GM21526 (cell line): ENCODE results near the gene SULT1A2.
"Not testable (repeated sequence)": the region's sequence is repeated elsewhere in the genome, so short reads cannot be mapped to it uniquely, and the experiment has no call there.

ENCODE experiments used
- ATAC-seq: cut with Tn5 transposase; IDR thresholded peaks from one replicate; pipeline ENCODE4 v1.9.1; 2021; ENCODE audit warnings: moderate library complexity; ENCODE audit not compliant: unreplicated experiment, low FRiP score

Gene SULT1A2

DNA sequence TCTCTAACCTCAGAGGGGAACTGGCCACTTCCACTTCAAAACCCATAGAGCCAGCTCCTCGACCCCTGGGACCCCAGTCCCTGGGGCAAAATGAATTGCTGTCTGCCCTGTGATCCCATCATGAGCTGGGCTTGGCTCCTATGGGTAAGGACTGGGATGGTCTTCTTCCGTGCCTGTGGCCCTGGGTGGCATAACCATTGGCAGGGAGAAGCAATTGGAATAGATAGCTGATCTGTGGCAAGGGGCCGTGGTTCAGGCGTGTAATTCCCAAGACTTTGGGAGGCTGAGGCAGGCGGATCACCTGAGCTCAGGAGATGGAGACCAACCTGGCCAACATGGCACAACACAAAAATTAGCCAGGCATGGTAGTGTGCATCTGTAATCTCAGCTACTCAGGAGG is 4.3 kb downstream of the SULT1A2 start:
- no peak for ATAC-seq

DNA sequence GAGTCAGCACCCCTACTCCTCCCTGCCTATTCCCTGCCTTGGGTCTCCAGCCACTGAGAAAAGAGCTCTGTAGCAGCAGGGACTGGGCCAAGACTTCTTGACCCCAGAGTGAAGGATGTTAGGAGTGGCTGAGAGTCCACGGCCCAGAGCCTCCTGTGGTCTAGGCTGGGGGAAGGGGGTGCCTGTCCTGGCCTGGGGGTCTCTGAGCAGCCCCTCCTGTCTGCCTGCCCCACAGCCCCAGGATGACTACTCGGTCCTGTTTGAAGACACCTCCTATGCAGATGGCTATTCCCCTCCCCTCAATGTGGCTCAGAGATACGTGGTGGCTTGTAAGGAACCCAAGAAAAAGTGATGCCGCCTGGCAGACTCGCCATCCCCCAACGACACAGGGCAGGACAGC is 5.5 kb downstream of the SULT1A2 start:
- no peak for ATAC-seq

DNA sequence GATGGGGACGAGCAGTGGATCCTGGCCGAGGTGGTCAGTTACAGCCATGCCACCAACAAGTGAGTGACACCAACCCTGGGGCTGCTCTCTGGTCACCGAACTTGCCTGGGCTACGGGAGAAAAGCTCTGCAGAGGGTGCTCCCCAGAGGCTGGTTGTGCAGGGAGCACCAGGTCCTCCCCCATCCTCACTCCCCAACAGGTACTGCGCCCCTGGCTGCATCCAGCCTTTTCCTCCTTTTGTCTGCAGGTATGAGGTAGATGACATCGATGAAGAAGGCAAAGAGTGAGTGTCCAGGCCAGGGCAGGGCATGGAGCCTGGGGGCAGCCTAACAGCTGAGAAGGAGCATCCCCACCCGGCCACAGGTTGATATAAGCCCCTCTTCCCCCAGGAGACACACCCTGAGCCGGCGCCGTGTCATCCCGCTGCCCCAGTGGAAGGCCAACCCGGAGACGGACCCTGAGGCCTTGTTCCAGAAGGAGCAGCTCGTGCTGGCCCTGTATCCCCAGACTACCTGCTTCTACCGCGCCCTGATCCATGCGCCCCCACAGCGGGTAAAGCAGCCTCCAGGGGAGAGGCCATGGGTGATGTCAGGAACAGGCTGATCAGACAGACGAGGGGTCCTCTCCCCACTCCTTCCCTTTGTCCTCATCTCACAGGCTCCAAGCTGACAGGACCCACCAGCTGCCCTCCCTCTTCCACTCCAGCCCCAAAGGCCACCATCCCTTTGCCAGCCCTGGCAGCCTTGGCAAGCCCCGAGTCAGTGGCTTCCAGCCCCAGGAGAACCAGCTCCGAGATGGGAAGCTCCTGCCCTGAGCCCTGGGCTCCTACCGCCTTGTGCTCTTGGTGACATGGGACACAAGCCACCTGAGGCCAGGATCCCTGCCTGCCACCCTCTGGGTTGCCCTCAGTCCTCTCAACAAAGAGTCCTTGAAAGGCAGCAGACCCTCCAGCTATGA is 6.2 kb downstream of the SULT1A2 start:
- no peak for ATAC-seq

DNA sequence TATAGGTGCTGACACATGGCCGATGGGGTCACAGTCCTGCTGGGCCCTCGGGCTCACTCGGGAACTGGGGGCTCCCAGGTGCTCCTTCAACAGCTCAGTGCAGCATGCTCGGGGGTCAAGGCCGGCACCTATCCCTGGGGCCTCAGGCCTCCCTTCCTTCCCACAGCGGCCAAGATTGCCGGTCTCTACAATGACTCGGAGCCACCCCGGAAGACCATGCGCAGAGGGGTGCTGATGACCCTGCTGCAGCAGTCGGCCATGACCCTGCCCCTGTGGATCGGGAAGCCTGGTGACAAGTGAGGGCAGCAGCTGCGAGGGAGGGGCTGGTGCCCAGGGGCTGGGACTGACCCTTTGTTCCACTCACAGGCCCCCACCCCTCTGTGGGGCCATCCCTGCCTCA is 6.9 kb downstream of the SULT1A2 start:
- no peak for ATAC-seq

DNA sequence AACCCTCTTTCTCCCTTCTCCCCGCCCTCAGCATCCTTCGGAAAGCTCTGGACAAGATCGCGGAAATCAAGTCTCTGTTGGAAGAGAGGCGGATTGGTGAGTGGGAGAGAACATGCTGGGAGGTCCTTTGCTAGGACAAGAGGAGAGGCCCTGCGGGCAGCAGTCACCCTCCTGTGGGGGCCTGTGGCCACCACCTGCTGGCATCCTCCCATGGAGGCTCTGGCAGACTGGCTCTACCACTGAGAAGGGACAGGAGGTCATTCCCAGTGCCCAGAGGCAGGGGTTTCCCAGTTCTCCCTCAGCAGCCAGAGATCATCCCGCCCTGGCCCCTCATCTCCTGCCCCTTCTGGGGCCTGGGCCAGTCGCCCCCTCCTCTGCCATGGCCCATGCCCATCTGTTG is 7.8 kb downstream of the SULT1A2 start:
- ATAC-seq, result no peak

DNA sequence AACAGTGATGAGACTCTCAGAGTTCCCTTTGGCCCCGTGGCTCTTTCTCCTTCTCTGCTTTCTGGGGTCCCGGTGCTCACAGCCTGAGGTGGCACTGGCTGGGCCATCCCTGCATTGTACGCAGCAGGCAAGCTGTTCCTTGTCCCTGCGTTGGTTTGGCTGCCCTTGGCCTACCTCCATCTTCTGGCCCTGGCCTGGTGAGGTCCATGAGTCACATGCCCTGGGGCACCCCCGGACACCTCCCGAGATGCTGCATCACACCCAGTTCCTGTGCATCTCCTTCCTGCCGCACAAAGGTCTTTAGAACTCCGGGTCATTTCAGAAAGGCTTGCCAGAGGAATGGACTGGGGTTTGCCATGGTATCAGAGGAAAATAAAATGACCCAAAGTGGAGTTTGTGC is 9.5 kb downstream of the SULT1A2 start:
- no peak for ATAC-seq

DNA sequence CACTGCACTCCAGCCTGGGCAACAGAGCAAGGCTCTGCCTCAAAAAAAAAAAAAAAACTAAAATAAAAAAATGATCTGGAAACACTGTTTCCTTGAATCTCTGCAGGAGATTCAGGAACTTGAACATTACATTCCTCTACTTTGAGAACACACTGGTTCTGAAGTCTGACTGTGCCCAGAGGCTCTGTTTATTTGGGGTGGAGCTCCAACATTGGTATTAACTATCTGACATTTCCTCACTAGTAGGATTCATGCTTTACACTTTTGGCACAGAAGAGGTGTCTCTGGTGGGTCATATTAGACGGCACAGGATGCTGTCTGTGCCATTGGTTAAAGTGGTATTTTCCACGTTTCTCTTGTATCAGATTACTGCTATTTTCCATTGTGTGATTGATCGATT is 10.4 kb downstream of the SULT1A2 start:
- ATAC-seq, result no peak

DNA sequence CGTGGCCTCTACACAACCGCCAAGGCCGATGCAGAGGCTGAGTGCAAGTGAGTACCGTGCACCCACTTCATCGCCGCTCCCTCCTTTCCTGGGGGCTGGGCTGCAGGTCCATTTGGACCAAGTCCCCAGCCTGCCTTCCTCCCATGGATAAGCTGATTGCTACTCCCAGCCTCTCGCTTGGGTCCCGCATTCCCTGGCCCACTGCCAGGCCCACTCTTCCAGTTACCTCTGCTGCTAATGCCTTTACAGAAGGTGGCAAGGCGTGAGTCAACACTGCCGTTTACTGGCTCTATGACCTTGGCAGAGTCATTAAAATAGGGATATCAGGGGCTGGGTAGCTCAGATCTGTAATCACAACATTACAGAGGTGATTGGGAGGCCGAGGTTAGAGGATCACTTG is 11.2 kb downstream of the SULT1A2 start:
- no peak for ATAC-seq

DNA sequence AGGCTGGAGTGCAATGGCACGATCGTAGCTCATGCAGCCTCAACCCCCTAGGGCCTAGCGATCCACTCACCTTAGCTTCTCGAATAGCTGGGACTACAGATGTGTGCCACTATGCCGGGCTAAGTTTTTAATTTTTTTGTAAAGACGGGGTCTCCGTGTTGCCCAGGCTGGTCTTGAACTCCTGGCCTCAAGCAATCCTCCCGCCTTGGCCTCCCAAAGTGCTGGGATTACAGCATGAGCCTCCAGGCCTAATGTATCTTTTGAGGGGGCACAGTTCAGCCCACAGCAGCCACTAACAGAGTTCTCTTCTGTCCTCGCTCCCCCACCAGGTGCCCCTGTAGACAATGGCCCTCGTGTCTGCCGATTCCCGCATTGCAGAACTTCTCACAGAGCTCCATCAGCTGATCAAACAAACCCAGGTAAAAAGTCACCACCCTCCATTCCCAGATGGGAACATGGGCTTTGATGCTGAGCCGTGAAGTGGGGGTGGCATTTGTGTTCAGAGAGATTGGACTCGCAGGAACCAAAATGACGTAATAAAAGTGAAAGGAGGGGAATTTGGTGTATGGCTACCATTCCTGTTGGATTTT is 16.0 kb downstream of the SULT1A2 start:
- no peak for ATAC-seq

DNA sequence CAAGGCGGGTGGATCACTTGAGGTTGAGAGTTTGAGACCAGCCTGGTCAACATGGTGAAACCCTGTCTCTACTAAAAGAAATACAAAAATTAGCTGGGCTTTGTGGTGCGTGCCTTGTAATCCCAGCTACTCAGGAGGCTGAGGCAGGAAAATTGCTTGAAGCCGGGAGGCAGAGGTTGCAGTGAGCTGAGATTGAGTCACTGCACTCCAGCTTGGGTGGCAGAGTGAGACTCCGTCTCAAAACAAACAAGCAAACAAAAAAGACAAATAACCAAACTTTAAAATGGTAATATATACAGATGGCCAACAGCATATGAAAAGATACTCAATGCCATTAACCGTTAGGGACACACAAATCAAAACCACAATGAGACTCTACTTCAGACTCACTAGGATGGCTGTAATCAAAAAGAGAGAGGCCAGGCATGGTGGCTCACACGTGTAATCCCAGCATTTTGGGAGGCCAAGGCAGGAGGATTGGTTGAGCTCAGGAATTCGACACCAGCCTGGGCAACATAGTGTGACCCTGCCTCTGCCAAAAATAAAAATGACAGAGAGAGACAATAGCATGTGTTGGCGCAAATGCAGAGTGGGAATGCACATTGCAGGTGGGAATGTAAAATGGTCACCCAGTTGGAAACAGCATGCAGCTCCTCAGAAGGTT is 21.3 kb downstream of the SULT1A2 start:
- ATAC-seq, result no peak

DNA sequence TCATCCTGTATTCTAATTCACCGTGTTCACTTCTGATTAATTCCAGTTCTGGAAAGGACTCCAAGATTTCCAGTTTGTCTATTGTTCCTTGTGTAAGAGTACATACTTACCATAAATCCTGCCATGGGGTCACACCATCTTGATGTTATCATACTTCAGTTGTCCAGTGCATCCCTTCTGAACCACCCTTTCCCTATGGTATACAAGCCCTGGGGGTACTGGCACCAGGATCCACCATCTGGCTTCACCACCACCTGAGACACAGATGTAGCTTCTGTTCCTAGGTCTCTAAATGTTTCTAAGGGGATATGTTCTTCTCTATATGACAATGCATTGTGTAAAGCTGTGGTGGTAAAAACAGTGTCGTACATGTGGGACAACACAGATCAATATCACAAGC is 21.9 kb downstream of the SULT1A2 start:
- no peak for ATAC-seq

DNA sequence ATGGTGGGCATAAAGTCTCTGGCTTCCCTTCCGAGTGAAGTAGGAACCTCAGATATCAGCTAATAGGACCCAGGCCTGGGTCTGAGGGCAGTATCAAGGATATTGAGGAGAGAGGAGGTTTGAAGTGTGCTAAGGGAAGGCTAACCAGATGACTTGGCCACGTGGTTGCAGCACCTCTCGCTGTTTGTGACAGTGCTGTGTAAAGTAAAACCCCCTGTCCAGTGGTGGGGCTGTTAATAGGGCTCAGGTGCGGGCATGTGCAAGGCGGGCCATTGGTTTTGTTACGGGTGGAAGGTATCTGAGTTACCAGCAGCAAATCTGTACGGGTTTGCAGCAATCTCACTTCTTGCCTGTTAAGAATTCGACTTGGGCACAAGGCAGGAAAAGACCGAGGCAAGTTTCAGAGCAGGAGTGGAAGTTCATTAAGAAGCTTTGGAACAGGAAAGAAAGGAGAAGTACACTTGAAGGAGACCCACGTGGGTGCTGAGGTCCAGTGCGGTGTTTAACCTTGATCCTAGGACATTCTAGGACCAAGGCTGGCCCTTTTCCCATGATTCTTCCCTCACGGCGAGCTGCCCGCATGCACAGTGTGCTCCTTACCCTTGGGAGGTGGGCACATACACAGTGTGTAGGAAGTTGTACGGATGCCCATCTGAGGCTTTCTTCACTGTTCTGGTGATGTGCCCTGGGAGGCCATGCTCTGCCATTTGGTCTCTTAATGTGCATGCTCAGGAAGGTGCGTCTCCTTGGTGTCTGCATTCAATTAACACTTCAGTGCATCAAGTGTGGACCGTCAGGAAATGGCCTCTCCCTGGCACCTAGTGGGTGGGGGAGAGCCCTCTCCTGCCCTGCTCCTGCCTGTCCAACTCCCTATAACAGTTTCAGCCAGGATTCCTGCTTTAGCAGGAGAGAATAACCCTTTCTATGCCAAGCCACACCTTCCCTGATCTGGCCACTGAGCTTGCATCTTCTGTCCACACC is 22.8 kb downstream of the SULT1A2 start:
- no peak for ATAC-seq

DNA sequence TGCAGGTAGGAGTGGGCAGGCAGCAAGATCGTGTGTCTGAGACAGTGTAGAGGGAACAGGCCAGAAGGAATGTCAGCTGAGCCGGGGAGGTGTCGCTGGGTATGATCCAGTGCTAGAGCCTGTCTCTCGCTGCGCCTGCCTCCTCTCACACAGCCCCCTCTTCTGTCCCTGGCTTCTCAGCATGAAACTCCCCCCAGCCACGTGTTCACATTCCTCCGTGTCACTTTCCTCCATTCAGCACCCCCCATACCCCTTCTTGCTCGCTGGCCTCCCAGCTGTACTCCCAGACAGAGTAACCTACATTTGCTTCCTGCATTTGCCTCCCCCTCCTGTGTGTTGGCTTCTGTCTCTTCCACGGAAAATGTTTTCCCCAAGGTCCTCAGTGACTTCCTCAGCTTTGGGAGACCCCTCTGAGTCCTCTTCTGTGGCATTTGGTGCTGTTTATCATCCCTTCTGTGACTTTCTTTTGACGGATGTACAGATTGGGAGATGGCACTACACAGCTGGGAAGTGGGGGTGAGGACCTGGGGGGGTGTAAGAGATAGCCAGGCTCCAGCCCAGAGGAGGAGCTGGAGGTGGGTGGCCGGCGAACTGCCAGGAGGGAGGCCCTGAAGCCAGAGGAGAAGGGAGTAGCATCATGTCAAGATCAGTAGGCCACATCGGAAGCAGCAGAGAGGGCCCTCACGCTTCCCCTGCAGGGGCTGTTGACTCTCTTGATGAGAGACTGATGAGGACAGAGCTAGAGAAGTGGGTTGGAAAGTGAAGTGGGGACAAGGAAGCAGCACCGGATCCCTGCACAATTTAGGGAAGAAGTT is 23.9 kb downstream of the SULT1A2 start:
- ATAC-seq, result no peak

DNA sequence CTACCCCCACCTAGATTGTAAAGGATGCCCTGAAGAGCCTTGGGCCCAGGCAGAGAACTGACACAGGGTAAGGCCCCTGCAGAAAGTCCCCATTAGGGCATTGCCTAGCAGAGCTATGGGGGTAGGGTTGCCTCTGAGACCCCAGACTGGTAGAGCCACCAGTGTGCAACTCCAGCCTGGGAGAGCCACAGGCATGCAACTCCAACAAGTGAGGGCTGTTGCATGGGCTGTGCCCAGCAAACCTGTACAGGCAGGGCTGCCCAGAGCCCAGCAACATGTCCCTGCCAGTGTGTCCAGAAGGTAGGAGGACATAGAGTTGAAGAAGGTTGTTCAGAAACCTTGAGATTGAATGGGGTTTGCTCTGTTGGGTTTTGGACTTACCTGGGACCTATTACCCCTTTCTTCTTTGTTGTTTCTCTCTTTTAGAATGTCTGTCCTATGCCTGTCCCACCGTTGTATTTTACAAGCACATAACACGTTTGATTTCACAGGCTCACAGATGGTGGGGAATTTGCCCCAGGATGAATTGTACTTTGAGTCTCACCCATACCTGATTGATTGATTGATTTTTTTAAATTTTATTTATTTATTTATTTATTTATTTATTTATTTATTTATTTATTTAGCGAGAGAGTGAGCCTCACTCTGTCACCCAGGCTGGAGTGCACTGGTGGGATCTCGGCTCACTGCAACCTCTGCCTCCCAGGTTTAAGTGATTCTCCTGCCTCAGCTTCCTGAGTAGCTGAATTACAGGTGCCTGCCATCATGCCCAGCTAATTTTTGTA is 26.7 kb downstream of the SULT1A2 start:
- no peak for ATAC-seq

DNA sequence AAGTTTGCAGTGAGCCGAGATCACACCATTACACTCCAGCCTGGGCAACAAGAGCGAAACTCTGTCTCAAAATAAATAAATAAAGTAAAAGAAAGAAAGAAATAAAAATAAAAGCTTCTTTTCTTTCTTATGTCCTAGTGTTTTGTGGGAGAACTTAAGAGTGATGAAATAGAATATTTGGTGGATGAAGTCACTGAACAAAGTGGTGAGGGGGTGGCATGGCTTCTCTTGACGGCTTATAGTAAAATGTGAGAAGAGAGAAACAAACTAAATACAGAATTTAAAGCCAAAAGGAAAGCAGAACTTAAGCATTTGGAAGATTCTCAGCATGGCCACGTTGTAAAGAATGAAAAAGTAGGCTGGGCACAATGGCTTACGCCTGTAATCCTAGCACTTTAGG is 27.8 kb downstream of the SULT1A2 start:
- no peak for ATAC-seq

DNA sequence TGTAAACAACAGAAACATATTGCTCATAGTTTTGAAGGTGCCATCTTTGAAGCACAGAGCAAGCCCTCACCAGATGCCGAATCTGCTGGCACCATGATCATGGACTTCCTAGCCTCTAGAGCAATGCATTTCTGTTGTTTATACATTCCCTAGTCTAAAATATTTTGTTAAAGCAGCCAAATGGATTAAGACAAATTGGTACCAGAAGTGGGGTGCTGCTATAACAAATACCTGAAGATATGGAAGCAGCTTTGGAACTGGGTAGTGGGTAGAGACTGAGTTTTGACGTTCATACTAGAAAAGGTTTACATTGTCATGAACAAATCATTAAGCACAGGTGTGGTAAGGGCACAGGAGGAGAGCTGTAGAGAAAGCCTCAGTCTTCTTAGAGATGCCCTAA is 29.6 kb downstream of the SULT1A2 start:
- no peak for ATAC-seq

DNA sequence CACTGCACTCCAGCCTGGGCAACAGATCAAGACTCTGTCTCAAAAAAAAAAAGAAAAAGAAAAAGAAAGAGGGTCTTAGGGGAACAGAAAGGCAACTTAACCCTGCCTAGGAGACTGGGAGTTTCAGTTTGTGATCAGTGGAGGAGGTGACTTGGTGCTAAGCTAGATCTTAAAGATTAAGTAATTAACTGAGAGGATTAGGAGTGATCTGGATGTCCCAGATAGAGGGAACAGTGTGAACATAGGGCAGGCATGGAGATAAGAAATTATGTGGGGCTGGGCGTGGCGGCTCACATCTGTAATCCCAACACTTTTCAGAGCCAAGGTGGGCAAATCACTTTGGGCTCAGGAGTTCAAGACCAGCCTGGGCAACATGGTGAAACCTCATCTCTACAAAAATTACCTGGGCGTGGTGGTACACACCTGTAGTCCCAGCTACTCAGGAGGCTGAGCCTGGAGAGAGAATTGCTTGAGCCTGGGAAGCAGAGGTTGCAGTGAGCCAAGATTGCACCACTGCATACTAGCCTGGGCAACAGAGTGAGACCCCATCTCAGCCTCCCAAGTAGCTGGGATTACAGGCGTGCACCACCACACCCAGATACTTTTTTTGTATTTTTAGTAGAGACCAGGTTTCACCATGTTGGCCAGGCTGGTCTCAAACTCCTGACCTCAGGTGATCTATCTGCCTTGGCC is 30.5 kb downstream of the SULT1A2 start:
- not testable (repeated sequence) for ATAC-seq

DNA sequence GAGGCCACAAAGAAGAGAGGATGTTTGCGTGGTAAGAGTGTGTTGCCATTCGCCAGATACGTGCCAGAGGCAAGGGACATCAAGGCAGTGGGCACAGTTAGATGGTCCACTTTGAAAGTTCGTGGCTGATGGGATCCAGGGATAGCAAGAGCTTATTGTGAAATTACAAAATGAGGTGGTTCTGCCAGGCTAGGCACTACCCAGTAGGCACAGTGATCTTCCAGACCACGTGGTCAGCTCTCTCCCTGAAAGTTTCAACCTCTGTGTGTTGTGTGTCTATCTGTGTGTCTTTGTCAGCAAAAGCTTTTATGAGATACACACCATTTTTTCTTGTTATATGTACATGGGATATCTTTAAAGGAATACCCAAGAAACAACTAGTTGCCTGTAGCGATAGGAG is 33.6 kb downstream of the SULT1A2 start:
- no peak for ATAC-seq
